GM12864 (cell line): Measurements from ENCODE around the gene PXMP2.

ENCODE experiments used
- DNase-seq: peaks from one replicate; pipeline ENCODE4 v3.0.0-alpha.2; 2011; ENCODE audit warnings: low read depth
- H3K4me3 ChIP-seq: 2 replicates; pipeline ENCODE4 v1.5.1; 2011; ENCODE audit warnings: mild to moderate bottlenecking, low read depth, low read length, control low read depth
- CTCF ChIP-seq: IDR thresholded peaks from 2 replicates; pipeline ENCODE4 v1.5.1; 2011; ENCODE audit warnings: low read depth, mild to moderate bottlenecking, moderate library complexity, low read length, control low read depth, inconsistent platforms; ENCODE audit errors: missing control alignments

Gene PXMP2

DNA sequence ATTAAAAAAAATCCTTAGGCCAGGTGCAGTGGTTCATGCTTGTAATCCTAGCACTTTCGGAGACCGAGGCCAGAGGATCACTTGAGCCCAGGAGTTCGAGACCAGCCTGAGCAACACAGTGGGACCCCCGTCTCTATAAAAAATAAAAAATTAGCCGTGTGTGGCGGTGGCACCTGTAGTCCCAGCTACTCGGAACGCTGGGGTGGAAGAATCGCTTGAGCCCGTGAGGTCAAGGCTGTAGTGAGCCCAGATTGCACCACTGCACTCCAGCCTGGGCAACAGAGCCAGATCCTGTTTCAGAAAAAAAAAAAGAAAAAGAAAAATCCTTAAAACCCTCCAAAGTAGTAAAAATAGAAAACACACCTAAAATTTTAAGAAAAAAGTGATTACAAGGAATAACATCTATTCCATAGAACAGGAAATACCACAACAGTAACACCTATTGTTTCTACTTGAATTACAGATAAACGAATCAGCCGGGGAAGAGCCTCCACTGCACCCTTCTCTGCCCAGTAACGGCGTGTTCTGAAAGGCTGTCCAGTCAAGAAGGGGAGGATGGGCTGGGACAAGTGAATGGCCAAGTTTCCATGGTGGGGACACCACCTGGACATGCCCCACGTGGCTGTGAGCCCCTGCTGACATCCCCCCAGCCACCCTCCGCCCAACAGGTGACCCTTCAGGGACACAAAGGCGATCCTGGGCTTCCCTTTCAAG, 18.1 kb upstream of the PXMP2 start:
- no peak overlapping the region for H3K4me3 ChIP-seq
- DNase-seq: no peak
- TF ChIP-seq CTCF: no peak

GRCh38 chr12:132672116-132672515, 15.3 kb upstream of the PXMP2 start:
- DNase-seq: no peak
- no peak overlapping the region for H3K4me3 ChIP-seq
- TF ChIP-seq CTCF: no peak

DNA sequence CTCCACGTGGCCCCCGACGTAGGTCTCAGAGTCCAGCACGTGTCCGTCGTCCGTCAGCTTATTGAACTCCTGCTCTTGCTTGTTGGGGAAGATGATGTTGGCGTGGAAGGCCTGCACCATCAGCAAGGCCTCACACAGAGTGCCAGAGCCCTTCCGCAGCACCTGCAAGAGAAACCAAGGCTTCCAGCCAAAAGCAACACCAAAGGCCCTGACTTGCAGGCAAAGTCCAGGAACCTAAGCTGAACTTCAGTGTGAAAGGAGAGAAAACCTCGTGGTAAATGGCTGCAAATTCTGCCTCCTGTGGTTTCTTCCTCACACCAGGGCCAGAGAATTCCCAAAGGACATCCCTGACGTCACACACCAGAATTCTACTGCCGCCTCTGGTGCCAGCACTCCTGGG, 14.7 kb upstream of the PXMP2 start:
- no peak for TF ChIP-seq CTCF
- H3K4me3 ChIP-seq: no peak overlapping the region
- no peak for DNase-seq

DNA sequence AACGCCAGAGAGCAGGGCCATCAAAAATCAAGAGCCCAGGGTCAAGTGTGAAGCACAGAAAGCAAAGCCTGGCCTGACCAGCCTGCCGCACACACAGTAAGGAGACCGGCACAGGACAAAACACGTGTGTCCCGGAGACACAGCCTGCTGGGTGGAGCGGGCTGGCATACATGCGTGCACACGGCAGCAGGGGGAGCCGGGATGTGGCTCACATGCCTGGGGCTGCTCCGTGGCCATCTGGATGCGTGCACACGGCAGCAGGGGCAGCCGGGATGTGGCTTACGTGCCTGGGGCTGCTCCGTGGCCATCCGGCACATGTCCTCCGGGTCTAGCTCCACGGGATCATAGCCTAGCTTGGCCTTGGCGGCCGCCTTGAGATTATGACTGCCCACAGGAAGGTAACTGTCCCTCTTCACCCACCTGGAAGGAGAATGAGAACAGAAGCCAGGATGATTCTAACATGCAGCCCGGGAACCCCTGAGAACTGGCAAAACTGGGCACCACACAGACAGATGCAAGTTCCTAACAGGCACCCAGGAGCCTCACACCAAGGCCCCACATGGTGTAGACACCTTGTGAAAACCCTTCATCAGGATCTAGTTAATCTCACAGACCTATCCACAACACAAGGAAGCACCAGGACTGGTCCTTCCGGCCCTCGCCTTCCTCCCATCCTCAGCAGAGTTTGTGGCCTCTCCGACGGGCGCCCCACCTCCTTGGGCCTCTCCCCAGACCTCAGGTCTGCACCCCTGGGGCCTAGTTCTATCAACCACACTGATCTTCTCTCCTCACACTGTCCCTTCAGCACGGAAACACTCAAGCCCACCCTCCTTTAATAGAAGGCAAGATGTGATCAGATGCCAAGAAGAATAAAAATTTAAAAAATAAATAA, 13.9 kb upstream of the PXMP2 start:
- DNase-seq: no peak
- no peak for TF ChIP-seq CTCF
- H3K4me3 ChIP-seq: no peak overlapping the region

- TF ChIP-seq CTCF: no peak
- DNase-seq: no peak
- no peak overlapping the region for H3K4me3 ChIP-seq
Measured at GRCh38 chr12:132674561-132674960, 12.8 kb upstream of the PXMP2 start.

DNA sequence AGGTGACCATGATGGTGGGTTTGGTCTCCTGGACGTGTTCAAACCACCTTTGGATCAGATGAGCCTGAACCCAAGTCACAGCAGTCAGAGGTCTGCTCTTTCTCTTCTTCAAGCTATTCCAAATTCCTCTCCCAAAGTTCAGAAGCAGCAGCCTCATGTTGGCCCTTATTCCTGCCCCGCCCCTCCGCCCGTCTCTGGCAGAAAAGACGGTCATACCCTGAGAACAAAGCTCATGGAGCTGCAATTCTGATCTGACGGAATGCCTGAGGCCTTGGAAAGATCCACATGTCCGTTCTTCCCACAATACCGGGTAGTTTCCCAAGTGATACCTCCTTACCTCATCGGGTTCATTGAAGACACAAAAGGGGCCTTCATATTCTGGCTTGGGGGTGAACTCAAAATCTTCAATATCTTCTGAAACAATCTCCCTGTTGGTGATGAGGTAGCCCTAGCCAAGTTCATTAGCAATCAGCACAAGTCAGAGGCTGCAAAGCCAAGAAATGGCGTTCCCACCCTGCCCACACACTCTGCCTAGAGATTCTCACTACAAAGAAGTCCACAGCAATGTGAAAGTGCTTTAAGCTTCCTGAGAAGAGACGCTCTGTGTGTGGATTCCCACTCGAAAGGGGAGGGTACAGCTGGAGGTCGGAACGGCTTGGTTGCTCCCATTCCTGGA, 11.5 kb upstream of the PXMP2 start:
- DNase-seq: no peak
- H3K4me3 ChIP-seq: no peak overlapping the region
- TF ChIP-seq CTCF: no peak
